ENCODE results near the gene COL4A1.

Gene COL4A1

DNA sequence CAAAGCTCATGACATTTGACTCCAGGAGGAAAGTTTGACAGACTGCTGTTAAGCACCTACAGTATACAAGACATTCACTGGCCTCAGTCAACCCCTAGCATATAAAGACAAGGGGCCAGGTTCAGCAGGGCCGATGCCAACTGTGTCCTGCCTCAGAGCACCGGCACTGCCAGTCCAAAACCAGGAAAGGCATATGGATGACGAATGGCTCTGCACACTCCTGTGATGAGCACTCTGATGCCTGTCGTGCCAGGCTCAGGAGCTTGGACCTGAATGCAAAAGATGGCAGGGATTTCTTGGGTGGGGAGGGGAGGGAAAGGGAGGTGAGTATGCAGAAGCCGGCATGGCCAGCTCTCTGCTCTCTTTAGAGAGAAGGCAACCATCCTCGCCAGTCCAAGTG, 38.9 kb downstream of the COL4A1 start:
- no peak overlapping the region for H3K4me3 ChIP-seq (ENCODE audit: low read length)
- TF ChIP-seq ZNF274 (IDR thresholded peaks at IDR 0.05; ENCODE audit: low read depth, low read length) = no peak

- no peak for TF ChIP-seq ZNF274 (IDR thresholded peaks at IDR 0.05; ENCODE audit: low read depth, low read length)
- H3K4me3 ChIP-seq (ENCODE audit: low read length) = no peak overlapping the region
These were observed 40.0 kb downstream of the COL4A1 start for GRCh38 chr13:110266983-110267382.

DNA sequence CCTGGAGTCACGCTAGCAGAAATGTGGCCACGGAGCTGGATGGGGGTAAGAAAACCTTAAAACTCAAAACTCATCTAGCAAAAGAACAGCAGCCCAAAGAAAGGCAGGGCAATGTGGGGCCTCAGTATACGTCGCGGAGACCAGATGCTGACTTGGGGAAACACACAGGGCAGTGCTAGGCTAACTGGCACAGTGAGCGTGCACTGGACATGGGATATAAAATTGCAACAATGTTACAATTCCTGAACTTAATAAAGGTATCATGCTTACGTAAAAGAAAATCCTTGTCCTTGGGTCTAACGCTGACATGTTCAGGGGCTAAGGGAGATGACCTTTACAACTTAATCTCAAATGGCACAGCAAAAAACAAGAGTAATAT, 40.5 kb downstream of the COL4A1 start:
- TF ChIP-seq ZNF274 (IDR thresholded peaks at IDR 0.05; ENCODE audit: low read depth, low read length) = no peak
- no peak overlapping the region for H3K4me3 ChIP-seq (ENCODE audit: low read length)

- no peak overlapping the region for H3K4me3 ChIP-seq (ENCODE audit: low read length)
- no peak for TF ChIP-seq ZNF274 (IDR thresholded peaks at IDR 0.05; ENCODE audit: low read depth, low read length)
These were observed 41.1 kb downstream of the COL4A1 start for GRCh38 chr13:110265682-110266430.

DNA sequence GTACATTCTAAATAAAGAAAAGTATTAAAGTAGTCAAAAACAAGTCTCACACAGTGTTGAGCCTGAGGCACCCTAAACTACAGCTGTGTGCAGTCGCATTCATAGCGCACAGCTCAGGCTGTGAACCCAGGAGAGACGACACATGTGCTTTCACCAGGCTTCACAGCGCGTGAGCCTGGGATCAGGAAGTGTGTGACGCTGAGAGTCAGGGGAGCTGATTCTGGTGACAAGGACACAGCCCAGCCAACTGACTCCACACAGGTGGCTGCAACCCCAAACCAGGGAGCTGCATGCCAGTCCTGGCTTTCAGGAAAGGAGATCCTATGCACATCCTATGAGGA, 41.6 kb downstream of the COL4A1 start:
- no peak for TF ChIP-seq ZNF274 (IDR thresholded peaks at IDR 0.05; ENCODE audit: low read depth, low read length)
- H3K4me3 ChIP-seq (ENCODE audit: low read length) = no peak overlapping the region

DNA sequence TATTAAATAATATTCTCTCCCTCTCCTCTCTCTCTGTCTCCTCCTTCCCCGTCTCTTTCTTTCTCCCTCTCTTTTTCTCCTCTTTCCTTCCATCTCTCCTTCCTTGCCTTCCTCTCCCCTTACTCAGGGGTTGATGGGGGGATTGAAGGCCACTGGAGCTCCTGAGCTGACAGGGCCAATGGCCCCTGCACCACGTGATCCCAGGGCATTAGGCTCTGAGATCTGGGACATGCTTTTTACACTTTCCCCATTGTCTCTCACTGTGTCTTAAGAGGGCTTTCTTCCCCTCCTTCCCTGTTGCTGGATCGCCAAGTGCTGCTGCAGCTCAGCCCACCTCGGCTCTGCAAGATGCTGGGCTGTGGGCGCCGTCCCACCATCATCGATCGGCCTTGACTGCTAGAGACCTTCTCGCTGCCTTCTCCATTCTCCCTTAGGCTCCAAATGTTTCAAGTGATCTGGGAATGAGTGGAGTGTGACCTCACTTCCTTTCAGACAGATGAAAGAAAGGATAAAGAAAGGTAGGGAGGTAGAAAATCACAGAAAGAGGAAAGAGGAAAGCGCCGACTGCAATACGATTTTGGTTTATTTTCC, 42.2 kb downstream of the COL4A1 start:
- H3K4me3 ChIP-seq (ENCODE audit: low read length) = no peak overlapping the region
- no peak for TF ChIP-seq ZNF274 (IDR thresholded peaks at IDR 0.05; ENCODE audit: low read depth, low read length)

DNA sequence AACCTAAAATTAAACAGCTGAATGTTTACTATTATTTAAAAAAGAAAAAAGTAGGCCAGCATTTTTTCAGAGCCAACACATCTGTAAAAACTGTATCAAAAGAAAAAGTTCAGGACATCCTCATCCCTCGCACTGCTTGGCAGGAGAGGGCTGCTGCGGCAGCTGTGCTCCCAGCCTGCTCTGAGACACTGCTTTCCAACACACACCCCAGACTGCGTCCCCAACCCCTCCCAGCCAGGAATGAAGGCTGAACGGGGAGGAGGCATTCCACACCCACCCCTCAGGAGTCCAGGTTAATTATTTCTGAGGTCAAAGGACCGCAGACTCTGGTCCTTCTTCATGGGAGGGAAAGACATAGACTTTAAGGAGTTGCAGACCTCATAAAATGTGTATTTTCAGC, 43.1 kb downstream of the COL4A1 start:
- no peak overlapping the region for H3K4me3 ChIP-seq (ENCODE audit: low read length)
- no peak for TF ChIP-seq ZNF274 (IDR thresholded peaks at IDR 0.05; ENCODE audit: low read depth, low read length)

DNA sequence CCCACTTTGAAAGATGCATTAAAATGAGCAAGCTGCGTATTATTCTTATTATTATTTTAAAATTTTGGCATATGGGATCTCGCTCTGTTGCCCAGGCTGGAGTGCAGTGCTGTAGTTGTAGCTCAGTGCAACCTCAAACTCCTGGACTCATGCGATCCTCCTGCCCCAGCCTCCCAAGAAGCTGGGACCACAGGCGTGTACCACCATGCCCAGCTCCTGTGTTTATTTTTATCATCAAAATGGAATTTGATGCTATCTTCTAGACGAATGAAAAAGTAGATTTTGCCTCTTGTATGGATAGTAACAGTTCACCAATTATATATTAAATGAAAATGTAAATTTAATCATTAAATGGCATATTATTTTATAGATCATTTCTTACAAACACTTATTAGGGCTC, 43.6 kb downstream of the COL4A1 start:
- TF ChIP-seq ZNF274 (IDR thresholded peaks at IDR 0.05; ENCODE audit: low read depth, low read length) = no peak
- no peak overlapping the region for H3K4me3 ChIP-seq (ENCODE audit: low read length)

DNA sequence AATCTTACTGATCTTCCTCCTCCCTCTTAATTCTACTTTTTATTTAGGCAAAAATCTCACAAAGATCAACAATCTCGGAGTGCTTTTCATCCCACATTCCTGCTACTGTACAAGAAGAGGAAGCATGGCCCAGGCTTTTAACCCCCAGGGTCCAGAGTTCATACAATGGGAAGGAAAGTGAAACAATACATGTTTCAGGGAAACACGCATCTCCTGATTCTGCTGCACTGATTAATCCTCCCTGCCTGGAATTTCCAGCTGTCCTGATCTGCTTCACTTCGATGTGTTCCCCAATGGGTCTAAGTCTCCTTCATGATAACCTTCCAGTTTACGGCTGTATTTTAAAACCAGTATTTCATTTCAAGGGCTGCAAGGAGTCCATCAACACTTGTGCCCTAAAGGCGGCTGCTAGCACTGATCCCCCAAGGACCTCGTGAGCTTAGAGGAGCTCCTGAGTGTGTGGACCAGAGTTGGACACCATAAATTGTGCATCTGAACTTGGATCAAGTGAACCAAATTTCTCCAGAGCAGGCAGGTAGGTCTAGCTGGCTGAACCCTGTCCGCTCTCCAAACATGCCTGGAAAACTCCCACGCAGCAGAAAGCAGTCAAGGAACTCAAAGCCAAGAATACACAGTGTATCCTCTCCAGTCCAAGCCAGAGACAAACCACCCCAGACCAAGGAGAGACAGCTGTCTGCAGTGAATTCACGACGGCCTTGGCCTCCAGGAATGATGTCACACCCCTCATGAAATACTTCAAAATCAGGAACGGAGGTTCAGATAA, 44.3 kb downstream of the COL4A1 start:
- H3K4me3 ChIP-seq (ENCODE audit: low read length) = no peak overlapping the region
- no peak for TF ChIP-seq ZNF274 (IDR thresholded peaks at IDR 0.05; ENCODE audit: low read depth, low read length)

- TF ChIP-seq ZNF274 (IDR thresholded peaks at IDR 0.05; ENCODE audit: low read depth, low read length) = no peak
- no peak overlapping the region for H3K4me3 ChIP-seq (ENCODE audit: low read length)
These were observed 44.9 kb downstream of the COL4A1 start for GRCh38 chr13:110262082-110262436.

- TF ChIP-seq ZNF274 (IDR thresholded peaks at IDR 0.05; ENCODE audit: low read depth, low read length) = no peak
These were observed 45.5 kb downstream of the COL4A1 start for GRCh38 chr13:110261166-110262081.

DNA sequence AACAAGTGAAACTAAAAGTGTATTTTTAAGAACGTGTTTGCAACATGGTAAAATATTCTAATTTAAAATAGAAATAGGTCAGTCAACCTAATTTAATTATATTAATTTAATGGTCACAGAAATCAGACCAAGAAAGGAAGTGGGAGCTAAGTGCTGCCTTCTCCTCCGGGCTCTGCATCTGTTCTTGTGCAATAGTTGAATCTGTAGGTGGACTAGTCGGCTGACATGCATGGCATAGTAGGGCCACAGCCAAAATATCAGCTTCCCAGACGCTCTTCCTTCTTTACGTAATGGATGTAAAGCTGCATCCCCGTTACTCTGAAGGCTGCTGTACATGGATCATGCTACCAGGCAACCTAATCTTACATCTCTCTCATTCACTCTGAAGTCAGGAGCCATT, 47.3 kb downstream of the COL4A1 start:
- no peak for TF ChIP-seq ZNF274 (IDR thresholded peaks at IDR 0.05; ENCODE audit: low read depth, low read length)
- H3K4me3 ChIP-seq (ENCODE audit: low read length) = no peak overlapping the region

More at GRCh38 chr13:110261166-110262081, 45.5 kb downstream of the COL4A1 start:
- H3K4me3 ChIP-seq (ENCODE audit: low read length) = no peak overlapping the region

- no peak overlapping the region for H3K4me3 ChIP-seq (ENCODE audit: low read length)
- no peak for TF ChIP-seq ZNF274 (IDR thresholded peaks at IDR 0.05; ENCODE audit: low read depth, low read length)
These were observed 47.9 kb downstream of the COL4A1 start for GRCh38 chr13:110258876-110259631.
